Liver (tissue), 9 donors: ENCODE results near the gene TRAK2. TPM values are rescaled to one million over a fixed set of nuclear protein-coding genes. Genes with fewer than 3 reads are reported as not detected.
"Not testable (repeated sequence)": the region's sequence is repeated elsewhere in the genome, so short reads cannot be mapped to it uniquely, and the experiment has no call there.

Experiments used
- DNase-seq: peaks from one replicate; pipeline ENCODE4 v3.0.0-alpha.2; 2017; ENCODE audit warnings: low spot score
- H3K27ac ChIP-seq, 2 donors: one replicate each; pipeline ENCODE4 v1.7.0; 2013; ENCODE audit warnings: inconsistent platforms in 2 of 2, low read length in 2 of 2, control low read depth in 1 of 2, low read depth in 1 of 2, mild to moderate bottlenecking in 1 of 2
- H3K27me3 ChIP-seq, 4 donors: one replicate each; pipeline versions ENCODE4 v1.6.1 to v1.7.0; 2013; ENCODE audit warnings: low read length in 3 of 4, inconsistent platforms in 1 of 4, mild to moderate bottlenecking in 1 of 4, moderate library complexity in 1 of 4; ENCODE audit not compliant: control insufficient read depth in 4 of 4, insufficient read depth in 4 of 4
- H3K36me3 ChIP-seq, 4 donors: one replicate each; pipeline versions ENCODE4 v1.6.1 to v1.7.0; 2013; ENCODE audit warnings: low read length in 3 of 4, mild to moderate bottlenecking in 3 of 4, low read depth in 1 of 4, moderate library complexity in 1 of 4; ENCODE audit not compliant: control insufficient read depth in 4 of 4, insufficient read depth in 3 of 4
- H3K4me1 ChIP-seq, 4 donors: one replicate each; pipeline versions ENCODE4 v1.6.1 to v1.7.0; 2013; ENCODE audit warnings: low read length in 3 of 4, mild to moderate bottlenecking in 3 of 4, moderate library complexity in 1 of 4; ENCODE audit not compliant: control insufficient read depth in 4 of 4, insufficient read depth in 4 of 4
- H3K4me3 ChIP-seq, 3 donors: one replicate each; pipeline versions ENCODE4 v1.6.1 to v1.7.0; 2013; ENCODE audit warnings: low read length in 3 of 3, control low read depth in 1 of 3, low read depth in 1 of 3, mild to moderate bottlenecking in 1 of 3
- H3K9ac ChIP-seq, 2 donors: one replicate each; pipeline ENCODE4 v1.7.0; 2013; ENCODE audit warnings: low read length in 2 of 2, mild to moderate bottlenecking in 2 of 2, moderate library complexity in 2 of 2, control low read depth in 1 of 2, low read depth in 1 of 2
- H3K9me3 ChIP-seq, 4 donors: one replicate each; pipeline versions ENCODE4 v1.6.1 to v1.7.0; 2013; ENCODE audit warnings: low read length in 3 of 4; ENCODE audit not compliant: control insufficient read depth in 4 of 4
- ATF3 ChIP-seq: IDR thresholded peaks from 2 replicates; pipeline ENCODE4 v1.6.1; 2016; ENCODE audit warnings: antibody characterized with exemption
- CTCF ChIP-seq: fragments of 150-350 bp; IDR thresholded peaks from 2 replicates; pipeline ENCODE4 v1.5.1; 2017; ENCODE audit warnings: improper control_type of control experiment, low read depth, low read length; ENCODE audit not compliant: missing input control
- EGR1 ChIP-seq, 2 donors: IDR thresholded peaks; 2 replicates each; pipeline ENCODE4 v1.6.1; 2016 to 2018; ENCODE audit warnings: antibody characterized with exemption in 2 of 2, low read depth in 2 of 2
- FOXA1 ChIP-seq: IDR thresholded peaks from 2 replicates; pipeline ENCODE4 v1.6.1; 2016; ENCODE audit warnings: antibody characterized with exemption
- FOXA2 ChIP-seq: IDR thresholded peaks from 2 replicates; pipeline ENCODE4 v1.6.1; 2016; ENCODE audit warnings: antibody characterized with exemption
- GABPA ChIP-seq, 2 donors: IDR thresholded peaks in 1 of 2; conservative IDR thresholded peaks in 1 of 2; 2 replicates each; pipeline ENCODE4 v1.6.1; 2016; ENCODE audit warnings: antibody characterized with exemption in 2 of 2, mild to moderate bottlenecking in 1 of 2, moderate library complexity in 1 of 2
- HNF4A ChIP-seq, 2 donors: conservative IDR thresholded peaks; 2 replicates each; pipeline ENCODE4 v1.6.1; 2016; ENCODE audit warnings: antibody characterized with exemption in 2 of 2, mild to moderate bottlenecking in 2 of 2
- HNF4G ChIP-seq: IDR thresholded peaks from 2 replicates; pipeline ENCODE4 v1.6.1; 2016; ENCODE audit warnings: antibody characterized with exemption
- JUND ChIP-seq, 2 donors: IDR thresholded peaks; 2 replicates each; pipeline ENCODE4 v1.6.1; 2016; ENCODE audit warnings: antibody characterized with exemption in 2 of 2
- NR2F2 ChIP-seq: IDR thresholded peaks from 2 replicates; pipeline ENCODE4 v1.6.1; 2016; ENCODE audit warnings: antibody characterized with exemption
- RAD21 ChIP-seq, 2 donors: IDR thresholded peaks; 2 replicates each; pipeline ENCODE4 v1.6.1; 2016; ENCODE audit warnings: antibody characterized with exemption in 2 of 2, mild to moderate bottlenecking in 2 of 2
- RXRA ChIP-seq, 2 donors: IDR thresholded peaks; 2 replicates each; pipeline ENCODE4 v1.6.1; 2017 to 2018; ENCODE audit warnings: antibody characterized with exemption in 2 of 2, mild to moderate bottlenecking in 1 of 2
- SP1 ChIP-seq: IDR thresholded peaks from 2 replicates; pipeline ENCODE4 v1.6.1; 2018; ENCODE audit warnings: antibody characterized with exemption, mild to moderate bottlenecking
- TAF1 ChIP-seq: conservative IDR thresholded peaks from 2 replicates; pipeline ENCODE4 v1.6.1; 2016; ENCODE audit warnings: antibody characterized with exemption, mild to moderate bottlenecking
- YY1 ChIP-seq: IDR thresholded peaks from 2 replicates; pipeline ENCODE4 v1.6.1; 2016; ENCODE audit warnings: antibody characterized with exemption, mild to moderate bottlenecking
- WGBS: extraction: QIAGEN DNeasy Blood & Tissue Kit; methylation state at CpG from one replicate; pipeline ENCODE4 v1.1.7; 2013; 5-methylcytosine and 5-hydroxymethylcytosine counted together
- polyA plus RNA-seq, 2 donors: library from polyadenylated mRNA; stranded (reverse) in 1 of 2; unstranded in 1 of 2; fragments of 200-250 nt in 1 of 2; fragments of >200 nt in 1 of 2; fragmentation: Nextera tagmentation in 1 of 2; extraction: Ambion mirVana in 1 of 2; gene quantifications; one replicate each; pipeline versions ENCODE4 v1.2.1 to v1.2.3, GENCODE V29; 2013 to 2015
- total RNA-seq, 2 donors: library from RNA; depleted of rRNA; stranded (reverse); fragments of >200 nt; gene quantifications; one replicate each; pipeline ENCODE4 v1.2.3, GENCODE V29; 2014
- TF ChIP-seq, protein P1 (sequence below): IDR thresholded peaks from 2 replicates; pipeline ENCODE4 v1.6.1; 2016; ENCODE audit warnings: antibody characterized with exemption, mild to moderate bottlenecking
- TF ChIP-seq, protein P2 (sequence below): IDR thresholded peaks from 2 replicates; pipeline ENCODE4 v1.6.1; 2016; ENCODE audit warnings: antibody characterized with exemption
- donor health status: healthy.
- donor health status: healthy.
- donor health status: healthy.
- donor health status: healthy.
- donor health status: healthy.

TRAK2 gene
- total and polyA plus RNA-seq, 4 donors, result 6.1 to 207 (median 12.4) TPM

- no peak for TF ChIP-seq HNF4G
- no peaks in the 10 kb centered on the region for H3K4me1 ChIP-seq
- H3K27ac ChIP-seq, result no peak overlapping the region
- no peaks in the 10 kb centered on the region for H3K9me3 ChIP-seq
- DNase-seq, result no peak
- WGBS, result 91% methylated on average over 11 of the region's 11 CpGs
- H3K27me3 ChIP-seq, result no peaks in the 10 kb centered on the region
- no peak overlapping the region for H3K4me3 ChIP-seq
- H3K36me3 ChIP-seq, result peaks cover 0 to 4% (median 0%) of the 10 kb centered on the region in 4 donors
- no peak overlapping the region for H3K9ac ChIP-seq
These were observed 81.5 kb downstream of the TRAK2 start for GRCh38 chr2:201369775-201370174.

DNA sequence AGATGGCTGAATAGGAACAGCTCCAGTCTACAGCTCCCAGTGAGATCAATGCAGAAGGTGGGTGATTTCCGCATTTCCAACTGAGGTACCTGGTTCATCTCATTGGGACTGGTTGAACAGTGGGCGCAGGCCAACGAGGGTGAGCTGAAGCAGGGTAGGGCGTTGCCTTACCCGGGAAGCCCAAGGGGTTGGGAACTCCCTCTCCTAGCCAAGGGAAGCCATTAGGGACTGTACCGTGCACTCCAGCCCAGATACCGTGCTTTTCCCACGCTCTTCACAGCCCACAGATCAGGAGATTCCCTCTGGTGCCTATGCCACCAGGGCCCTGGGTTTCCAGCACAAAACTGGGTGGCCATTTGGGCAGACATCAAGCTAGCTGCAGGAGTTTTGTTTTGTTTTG, 81.9 kb downstream of the TRAK2 start:
- H3K4me1 ChIP-seq, H3K4me3 ChIP-seq, DNase-seq, H3K9ac ChIP-seq, H3K27me3 ChIP-seq, H3K9me3 ChIP-seq, H3K27ac ChIP-seq, H3K36me3 ChIP-seq: not testable (repeated sequence)
- 99% methylated on average over 8 of the region's 8 CpGs for WGBS

DNA sequence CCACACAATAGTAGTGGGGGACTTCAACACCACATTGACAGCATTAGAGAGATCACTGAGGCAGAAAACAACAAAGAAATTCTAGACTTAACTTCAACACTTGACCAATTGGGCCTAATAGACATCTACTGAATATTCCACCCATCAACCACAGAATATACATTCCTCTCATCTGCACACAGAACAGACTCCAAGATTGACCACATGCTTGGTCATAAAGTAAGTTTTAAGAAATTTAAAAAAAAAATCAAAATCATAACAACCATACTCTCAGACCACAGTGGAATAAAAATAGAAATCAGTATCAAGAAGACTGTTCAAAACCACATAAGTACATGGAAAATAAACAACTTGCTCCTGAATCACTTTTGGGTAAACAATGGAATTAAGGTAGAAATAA, 85.1 kb downstream of the TRAK2 start:
- H3K4me1 ChIP-seq, result no peaks in the 10 kb centered on the region
- no peaks in the 10 kb centered on the region for H3K27me3 ChIP-seq
- H3K9ac ChIP-seq, result no peak overlapping the region
- TF ChIP-seq TAF1, result no peak
- no peak for TF ChIP-seq NR2F2
- no peak for TF ChIP-seq HNF4A (conservative IDR thresholded peaks at IDR 0.05)
- TF ChIP-seq, protein P1, sequence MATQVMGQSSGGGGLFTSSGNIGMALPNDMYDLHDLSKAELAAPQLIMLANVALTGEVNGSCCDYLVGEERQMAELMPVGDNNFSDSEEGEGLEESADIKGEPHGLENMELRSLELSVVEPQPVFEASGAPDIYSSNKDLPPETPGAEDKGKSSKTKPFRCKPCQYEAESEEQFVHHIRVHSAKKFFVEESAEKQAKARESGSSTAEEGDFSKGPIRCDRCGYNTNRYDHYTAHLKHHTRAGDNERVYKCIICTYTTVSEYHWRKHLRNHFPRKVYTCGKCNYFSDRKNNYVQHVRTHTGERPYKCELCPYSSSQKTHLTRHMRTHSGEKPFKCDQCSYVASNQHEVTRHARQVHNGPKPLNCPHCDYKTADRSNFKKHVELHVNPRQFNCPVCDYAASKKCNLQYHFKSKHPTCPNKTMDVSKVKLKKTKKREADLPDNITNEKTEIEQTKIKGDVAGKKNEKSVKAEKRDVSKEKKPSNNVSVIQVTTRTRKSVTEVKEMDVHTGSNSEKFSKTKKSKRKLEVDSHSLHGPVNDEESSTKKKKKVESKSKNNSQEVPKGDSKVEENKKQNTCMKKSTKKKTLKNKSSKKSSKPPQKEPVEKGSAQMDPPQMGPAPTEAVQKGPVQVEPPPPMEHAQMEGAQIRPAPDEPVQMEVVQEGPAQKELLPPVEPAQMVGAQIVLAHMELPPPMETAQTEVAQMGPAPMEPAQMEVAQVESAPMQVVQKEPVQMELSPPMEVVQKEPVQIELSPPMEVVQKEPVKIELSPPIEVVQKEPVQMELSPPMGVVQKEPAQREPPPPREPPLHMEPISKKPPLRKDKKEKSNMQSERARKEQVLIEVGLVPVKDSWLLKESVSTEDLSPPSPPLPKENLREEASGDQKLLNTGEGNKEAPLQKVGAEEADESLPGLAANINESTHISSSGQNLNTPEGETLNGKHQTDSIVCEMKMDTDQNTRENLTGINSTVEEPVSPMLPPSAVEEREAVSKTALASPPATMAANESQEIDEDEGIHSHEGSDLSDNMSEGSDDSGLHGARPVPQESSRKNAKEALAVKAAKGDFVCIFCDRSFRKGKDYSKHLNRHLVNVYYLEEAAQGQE, result no peak
- no peak for TF ChIP-seq RXRA (IDR thresholded peaks at IDR 0.05)
- no peak for TF ChIP-seq JUND (IDR thresholded peaks at IDR 0.05)
- no peak for TF ChIP-seq EGR1 (IDR thresholded peaks at IDR 0.05; ENCODE audit: low read depth in 2 of 2)
- no peak for TF ChIP-seq FOXA2
- TF ChIP-seq CTCF, result no peak
- no peak for TF ChIP-seq YY1
- no peak for TF ChIP-seq FOXA1
- no peak for TF ChIP-seq RAD21 (IDR thresholded peaks at IDR 0.05)
- no peak for TF ChIP-seq ATF3
- TF ChIP-seq, protein P2, sequence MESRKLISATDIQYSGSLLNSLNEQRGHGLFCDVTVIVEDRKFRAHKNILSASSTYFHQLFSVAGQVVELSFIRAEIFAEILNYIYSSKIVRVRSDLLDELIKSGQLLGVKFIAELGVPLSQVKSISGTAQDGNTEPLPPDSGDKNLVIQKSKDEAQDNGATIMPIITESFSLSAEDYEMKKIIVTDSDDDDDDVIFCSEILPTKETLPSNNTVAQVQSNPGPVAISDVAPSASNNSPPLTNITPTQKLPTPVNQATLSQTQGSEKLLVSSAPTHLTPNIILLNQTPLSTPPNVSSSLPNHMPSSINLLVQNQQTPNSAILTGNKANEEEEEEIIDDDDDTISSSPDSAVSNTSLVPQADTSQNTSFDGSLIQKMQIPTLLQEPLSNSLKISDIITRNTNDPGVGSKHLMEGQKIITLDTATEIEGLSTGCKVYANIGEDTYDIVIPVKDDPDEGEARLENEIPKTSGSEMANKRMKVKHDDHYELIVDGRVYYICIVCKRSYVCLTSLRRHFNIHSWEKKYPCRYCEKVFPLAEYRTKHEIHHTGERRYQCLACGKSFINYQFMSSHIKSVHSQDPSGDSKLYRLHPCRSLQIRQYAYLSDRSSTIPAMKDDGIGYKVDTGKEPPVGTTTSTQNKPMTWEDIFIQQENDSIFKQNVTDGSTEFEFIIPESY, result no peak
- no peak for TF ChIP-seq SP1
- no peak for TF ChIP-seq GABPA (IDR thresholded peaks at IDR 0.05 in 1 of 2, conservative IDR thresholded peaks at IDR 0.05 in 1 of 2)
- no peaks in the 10 kb centered on the region for H3K9me3 ChIP-seq
- no peak overlapping the region for H3K27ac ChIP-seq
- DNase-seq, result no peak
- H3K36me3 ChIP-seq, result peaks cover 0 to 4% (median 0%) of the 10 kb centered on the region in 4 donors
- H3K4me3 ChIP-seq, result no peak overlapping the region
